AG09309 (cell line): Measurements from ENCODE around the gene HLA-B.

Experiments used
- DNase-seq: peaks from one replicate; pipeline ENCODE4 v3.0.0-alpha.2; 2010; ENCODE audit warnings: low read depth
- H3K4me3 ChIP-seq: 2 replicates; pipeline ENCODE4 v1.5.1; 2011; ENCODE audit warnings: mild to moderate bottlenecking, low read depth, low read length, moderate library complexity; ENCODE audit not compliant: control insufficient read depth
- TF ChIP-seq, protein P1 (sequence below): IDR thresholded peaks from 2 replicates; pipeline ENCODE4 v1.5.1; 2011; ENCODE audit warnings: mild to moderate bottlenecking, low read depth, low read length, inconsistent platforms; ENCODE audit not compliant: insufficient read depth, control insufficient read depth; ENCODE audit errors: missing control alignments

HLA-B gene

DNA sequence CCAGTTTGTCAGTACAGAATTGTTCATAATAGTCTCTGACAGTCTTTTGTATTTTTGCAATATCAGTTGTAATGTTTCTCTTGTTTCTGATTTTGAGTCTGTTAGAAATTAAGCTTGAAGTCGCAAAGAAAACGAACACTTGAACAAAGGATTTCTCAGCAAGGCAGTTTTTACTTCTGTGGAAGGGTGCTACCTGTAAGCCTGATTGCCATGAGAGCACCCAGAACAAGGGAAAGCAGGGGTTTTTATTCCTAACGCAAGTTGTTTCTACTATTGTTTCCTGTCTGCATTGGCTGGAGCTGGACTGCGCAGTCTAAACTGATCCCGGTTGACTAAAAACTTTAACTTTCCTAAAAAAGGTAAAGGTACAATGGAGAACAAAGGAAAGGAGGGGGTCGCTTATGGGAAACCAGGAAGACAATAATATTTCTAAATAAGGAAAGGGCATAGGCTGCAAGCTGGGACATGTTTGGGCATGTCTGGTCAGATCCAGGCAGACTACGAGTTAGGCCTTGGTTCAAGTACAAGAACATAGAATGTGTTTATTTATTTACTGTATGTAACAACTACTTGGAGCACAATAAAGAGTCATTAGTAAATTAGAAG lies 28.5 kb downstream of the HLA-B start:
- no peak overlapping the region for H3K4me3 ChIP-seq
- TF ChIP-seq, protein P1, sequence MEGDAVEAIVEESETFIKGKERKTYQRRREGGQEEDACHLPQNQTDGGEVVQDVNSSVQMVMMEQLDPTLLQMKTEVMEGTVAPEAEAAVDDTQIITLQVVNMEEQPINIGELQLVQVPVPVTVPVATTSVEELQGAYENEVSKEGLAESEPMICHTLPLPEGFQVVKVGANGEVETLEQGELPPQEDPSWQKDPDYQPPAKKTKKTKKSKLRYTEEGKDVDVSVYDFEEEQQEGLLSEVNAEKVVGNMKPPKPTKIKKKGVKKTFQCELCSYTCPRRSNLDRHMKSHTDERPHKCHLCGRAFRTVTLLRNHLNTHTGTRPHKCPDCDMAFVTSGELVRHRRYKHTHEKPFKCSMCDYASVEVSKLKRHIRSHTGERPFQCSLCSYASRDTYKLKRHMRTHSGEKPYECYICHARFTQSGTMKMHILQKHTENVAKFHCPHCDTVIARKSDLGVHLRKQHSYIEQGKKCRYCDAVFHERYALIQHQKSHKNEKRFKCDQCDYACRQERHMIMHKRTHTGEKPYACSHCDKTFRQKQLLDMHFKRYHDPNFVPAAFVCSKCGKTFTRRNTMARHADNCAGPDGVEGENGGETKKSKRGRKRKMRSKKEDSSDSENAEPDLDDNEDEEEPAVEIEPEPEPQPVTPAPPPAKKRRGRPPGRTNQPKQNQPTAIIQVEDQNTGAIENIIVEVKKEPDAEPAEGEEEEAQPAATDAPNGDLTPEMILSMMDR, result no peak
- no peak for DNase-seq

DNA sequence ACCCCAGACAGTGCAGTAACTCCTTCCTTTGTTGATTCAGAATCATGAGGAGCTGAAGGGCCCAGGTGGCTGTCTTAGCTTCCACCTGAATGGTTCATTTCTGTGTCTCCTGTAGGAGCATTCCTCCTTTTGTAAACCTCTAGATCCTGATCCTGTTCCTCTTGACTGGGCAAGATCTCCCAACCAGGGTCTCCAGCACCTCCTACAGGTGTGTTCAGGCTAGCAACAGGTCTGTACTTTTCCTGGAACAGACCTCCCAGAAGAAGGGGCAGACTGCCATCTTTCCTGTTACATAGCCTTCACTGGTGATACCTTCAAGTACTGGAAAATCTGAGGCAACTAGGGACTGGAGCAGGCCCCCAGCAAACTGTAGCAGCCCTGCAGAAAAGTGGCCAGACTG lies 35.2 kb downstream of the HLA-B start:
- DNase-seq, result no peak
- H3K4me3 ChIP-seq, result no peak overlapping the region
- TF ChIP-seq, protein P1, result no peak

DNA sequence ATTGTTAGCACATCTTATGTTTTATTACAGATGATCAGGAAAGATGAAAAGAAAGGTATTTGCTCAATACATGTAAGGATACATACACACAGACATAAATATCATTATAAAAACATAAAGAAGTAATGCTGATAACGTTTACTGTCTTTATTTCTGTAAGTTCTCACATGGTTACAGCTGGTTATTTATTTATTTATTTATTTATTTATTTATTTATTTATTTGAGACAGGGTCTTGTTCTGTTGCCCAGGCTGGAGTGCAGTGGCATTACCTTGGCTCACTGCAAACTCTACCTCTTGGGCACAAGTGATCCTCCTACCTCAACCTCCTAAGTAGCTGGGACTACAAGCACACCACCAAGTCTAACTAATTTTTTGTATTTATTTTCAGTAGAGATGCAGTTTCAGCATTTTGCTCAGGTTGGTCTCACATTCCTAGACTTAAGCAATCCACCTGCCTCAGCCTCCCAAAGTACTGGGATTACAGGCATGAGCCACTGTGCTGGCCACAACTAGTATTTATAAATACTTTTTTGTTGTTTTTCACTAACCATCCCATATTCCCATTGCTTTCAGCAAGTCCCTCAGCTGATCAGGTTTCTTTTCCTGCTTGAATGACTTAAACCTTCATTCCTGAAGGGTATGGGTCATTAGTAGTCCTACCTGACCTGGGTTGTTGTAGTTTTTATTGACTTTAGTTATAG lies 35.8 kb downstream of the HLA-B start:
- H3K4me3 ChIP-seq, result no peak overlapping the region
- no peak for DNase-seq
- TF ChIP-seq, protein P1, result no peak

DNA sequence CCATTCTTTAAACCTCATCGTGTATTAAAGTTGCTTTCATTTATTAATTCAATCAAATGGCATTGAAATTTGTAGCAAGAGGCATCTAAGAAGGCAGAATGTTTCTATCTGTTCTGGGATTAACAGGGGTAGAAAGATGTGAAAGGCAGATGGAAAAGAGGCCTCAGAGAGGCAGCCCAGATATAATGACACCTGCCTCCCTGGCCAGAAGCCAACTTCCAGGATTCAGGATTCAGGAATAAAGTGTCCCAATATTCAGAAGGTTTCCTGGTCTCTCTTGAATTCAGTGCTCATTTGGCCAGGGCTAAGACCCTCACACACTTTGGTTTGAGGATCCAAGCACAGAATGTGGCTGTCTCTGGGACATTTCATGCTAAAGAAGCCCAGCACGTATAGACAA lies 39.9 kb downstream of the HLA-B start:
- H3K4me3 ChIP-seq, result no peak overlapping the region
- DNase-seq, result no peak
- TF ChIP-seq, protein P1, result no peak

DNA sequence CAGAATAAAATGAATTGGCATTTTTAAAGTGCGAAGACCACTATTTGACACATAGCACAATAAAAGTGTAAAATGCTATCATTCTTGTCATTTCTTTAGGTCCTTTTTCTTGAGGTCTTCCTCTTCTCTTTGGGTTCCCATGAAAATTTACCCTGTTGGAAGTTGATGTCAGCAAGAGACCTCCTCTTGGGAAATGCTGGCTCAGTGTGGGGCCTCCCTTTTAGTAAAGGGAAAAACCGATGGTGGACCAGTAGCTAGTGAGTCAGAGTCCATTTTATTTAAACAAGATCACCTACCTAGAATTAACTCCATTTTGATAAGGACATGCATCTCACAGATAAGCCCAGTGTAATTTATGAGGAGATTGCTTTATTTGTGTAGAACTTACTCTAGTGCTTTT lies 47.3 kb downstream of the HLA-B start:
- TF ChIP-seq, protein P1, result no peak
- DNase-seq, result no peak
- no peak overlapping the region for H3K4me3 ChIP-seq

DNA sequence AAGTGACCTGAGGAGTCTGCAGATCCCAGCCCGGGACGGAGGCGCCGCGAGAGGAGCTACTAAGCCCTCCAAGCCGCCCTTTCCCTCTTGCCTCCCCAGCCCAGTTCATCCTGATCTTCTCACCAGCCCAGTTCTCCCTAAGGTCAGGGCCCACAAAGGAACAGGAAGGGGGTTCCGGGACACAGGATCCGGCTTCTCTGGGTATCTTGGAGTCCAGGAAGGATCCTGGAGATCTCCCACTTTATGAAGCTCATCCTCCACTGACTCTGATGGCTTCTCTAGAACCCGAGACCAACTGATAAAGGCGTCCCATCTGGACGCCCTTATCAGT lies 48.2 kb downstream of the HLA-B start:
- no peak overlapping the region for H3K4me3 ChIP-seq
- TF ChIP-seq, protein P1, result no peak
- no peak for DNase-seq
